GM21360 (cell line): ENCODE data around the gene APOA4.
"Not testable (repeated sequence)": the region's sequence is repeated elsewhere in the genome, so short reads cannot be mapped to it uniquely, and the experiment has no call there.

Experiments
- ATAC-seq: cut with Tn5 transposase; IDR thresholded peaks from one replicate; pipeline ENCODE4 v1.9.1; 2021; ENCODE audit warnings: mild to moderate bottlenecking, moderate library complexity; ENCODE audit not compliant: unreplicated experiment

The APOA4 gene

GRCh38 chr11:116849486-116849885 lies 26.4 kb upstream of the APOA4 start:
- no peak for ATAC-seq

DNA sequence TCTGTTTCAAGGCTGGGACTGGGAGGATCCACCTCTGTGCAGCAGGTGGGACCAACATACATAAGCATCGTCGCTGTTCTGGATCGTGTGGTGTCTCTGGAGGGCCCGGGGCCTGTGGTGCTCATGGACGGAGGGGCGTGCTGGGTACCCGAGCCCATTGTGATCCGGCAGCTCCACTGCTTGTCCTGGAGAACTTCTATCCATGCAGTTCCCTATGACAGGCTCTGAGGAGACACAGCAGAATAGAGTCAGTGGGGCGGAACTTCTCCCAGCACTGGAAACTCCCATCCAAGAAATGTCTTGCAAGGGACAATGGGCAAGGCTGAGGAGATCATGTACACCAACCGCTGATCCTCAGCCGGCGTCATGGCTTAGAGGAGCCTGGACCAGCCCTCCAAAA lies 26.0 kb upstream of the APOA4 start:
- ATAC-seq = no peak

GRCh38 chr11:116847612-116848011 lies 24.5 kb upstream of the APOA4 start:
- no peak for ATAC-seq

- no peak for ATAC-seq
Measured at GRCh38 chr11:116844722-116845121, 21.6 kb upstream of the APOA4 start.

- ATAC-seq = no peak
Measured at GRCh38 chr11:116843661-116844060, 20.6 kb upstream of the APOA4 start.

- ATAC-seq = no peak
Measured at GRCh38 chr11:116842909-116843308, 19.8 kb upstream of the APOA4 start.

DNA sequence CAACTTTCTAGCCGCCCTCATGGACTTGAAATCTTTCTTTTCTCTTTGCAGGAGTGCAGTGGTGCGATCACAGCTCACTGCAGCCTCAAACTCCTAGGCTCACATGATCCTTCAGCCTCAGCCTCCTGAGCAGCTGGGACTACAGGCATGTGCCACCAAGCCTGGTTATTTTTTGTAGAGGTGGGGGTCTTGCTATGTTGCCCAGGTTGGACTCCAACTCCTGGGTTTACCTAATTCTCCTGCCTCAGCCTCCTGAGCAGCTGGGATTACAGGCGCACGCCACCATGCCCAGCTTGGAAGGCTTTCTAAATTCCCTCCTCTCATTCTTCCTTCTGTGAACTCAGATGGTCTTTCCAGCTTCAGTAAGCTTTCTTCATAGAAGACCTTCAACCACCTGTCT lies 19.0 kb upstream of the APOA4 start:
- ATAC-seq = no peak

DNA sequence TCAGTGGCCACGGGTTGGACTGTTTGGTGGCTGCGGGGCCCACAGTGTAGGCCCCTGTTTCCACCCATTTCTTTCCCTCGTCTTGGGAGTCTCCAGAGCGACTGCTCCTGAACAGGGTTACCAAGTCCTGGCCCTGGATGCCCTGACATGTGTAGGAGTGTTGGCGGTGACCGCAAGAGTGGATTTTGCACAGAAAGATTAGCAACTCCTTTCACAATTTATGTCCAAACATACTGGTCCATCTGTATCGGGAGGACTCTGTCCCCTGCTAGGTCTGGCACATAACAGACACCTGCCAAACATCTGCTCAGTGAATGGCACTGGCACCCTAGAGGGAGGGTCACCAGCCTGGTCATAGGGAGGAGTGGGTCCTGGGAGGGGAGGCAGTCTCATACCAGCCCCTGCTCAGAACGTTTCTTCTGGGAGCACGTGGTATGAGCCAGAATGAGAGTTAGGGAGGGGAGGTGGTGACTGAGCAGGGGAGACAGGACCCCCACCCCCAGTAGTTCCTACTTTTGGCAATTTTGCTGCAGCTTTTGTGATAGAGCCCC lies 17.7 kb upstream of the APOA4 start:
- ATAC-seq = no peak

DNA sequence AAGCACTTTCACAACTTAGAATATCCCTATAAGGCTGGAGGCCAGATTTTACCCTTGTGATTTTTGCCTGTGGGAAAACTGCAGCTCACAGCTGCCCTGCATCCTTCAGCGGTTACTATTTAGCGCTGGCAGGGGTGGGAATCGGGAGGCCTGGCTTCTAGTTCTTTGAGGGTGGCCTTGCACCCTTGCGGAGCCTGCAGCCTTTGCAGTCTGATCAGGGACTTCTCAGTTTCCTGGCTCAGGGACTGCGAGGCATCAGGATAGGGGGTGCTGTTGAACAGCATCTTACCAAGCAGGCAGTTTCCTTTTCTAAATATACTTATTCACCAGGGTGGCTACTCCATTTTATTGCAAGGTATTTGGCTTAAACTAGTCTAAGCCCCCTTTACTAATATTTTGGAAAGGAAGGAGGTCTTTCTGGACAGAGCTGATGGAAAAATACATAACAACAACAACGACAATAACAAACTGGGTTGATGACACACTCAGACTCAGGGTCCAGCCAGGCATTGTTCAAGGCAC lies 17.2 kb upstream of the APOA4 start:
- no peak for ATAC-seq

- ATAC-seq = no peak
Measured at GRCh38 chr11:116838321-116839084, 15.4 kb upstream of the APOA4 start.

DNA sequence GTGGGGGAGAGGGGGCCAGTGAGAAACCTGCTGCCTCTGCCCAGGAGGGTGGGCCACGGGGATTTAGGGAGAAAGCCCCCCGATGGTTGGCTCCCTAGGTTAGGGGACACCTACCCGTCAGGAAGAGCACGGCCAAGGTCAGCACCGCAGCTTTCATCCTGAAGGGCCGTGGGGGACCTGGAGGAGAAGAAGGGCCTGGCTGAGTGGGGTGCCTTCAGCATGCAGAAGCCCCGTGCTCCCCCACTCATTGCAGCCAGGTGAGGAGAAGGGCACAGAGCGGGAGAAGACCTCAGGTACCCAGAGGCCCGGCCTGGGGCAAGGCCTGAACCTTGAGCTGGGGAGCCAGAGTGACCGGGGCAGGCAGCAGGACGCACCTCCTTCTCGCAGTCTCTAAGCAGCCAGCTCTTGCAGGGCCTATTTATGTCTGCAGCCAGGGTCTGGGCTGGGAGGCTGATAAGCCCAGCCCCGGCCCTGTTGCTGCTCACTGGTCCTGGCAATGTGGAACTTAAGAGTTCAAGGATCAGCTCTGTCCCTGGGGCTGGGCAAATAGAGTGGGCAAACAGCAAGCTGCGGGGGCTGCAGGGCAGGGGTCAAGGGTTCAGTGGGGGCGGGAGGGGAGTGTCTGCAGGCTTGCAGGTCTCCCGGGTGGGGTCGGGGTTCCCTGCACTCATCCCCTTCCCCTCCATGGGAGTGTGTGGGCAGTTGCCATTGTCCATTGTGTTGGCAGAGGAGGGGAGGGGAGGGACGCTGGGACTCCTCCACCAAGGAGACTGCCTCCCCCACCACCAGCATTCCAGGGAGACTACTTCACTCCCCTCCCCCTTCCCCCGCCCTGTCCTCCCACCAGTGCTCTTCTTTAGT lies 14.4 kb upstream of the APOA4 start, which contains the start of gene APOA1:
TSS of gene APOA1 (minus strand) at position 392 of the 861 bp plus-strand sequence. CDS start at position 157, 235 bp downstream.
- ATAC-seq = no peak

DNA sequence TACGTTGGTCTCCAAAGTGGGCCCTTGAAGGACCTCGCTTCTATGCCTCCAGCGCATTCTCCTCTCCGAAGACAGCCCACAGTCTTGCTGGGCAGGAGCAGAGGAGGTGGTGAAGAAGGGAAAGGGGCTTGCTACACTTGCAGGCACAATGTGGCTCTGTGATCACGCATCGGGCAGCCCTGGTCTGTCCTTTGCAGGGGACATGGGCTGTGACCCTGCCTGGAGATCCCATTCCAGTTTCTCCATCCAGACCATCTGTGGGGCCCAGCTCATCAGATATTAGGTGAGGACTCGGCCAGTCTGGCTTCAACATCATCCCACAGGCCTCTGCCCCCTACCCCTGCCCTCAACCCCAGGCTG lies 13.5 kb upstream of the APOA4 start:
- no peak for ATAC-seq

DNA sequence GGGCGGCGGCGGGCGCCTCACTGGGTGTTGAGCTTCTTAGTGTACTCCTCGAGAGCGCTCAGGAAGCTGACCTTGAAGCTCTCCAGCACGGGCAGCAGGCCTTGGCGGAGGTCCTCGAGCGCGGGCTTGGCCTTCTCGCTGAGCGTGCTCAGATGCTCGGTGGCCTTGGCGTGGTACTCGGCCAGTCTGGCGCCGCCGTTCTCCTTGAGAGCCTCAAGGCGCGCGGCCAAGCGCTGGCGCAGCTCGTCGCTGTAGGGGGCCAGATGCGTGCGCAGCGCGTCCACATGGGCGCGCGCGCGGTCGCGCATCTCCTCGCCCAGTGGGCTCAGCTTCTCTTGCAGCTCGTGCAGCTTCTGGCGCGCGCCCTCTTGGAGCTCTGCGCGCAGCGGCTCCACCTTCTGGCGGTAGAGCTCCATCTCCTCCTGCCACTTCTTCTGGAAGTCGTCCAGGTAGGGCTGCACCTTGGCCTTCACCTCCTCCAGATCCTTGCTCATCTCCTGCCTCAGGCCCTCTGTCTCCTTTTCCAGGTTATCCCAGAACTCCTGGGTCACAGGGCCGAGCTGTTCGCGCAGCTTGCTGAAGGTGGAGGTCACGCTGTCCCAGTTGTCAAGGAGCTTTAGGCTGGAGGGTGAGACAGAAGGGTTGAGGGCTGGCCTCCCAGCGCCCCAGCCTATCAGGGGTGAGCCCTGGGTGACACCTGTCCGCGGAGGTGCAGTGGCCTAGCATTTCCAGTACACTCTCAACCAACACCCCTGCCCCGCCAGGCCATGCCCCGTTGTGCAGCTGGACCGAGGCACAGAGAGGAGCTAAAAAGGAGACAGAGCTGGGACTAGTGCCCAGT lies 12.9 kb upstream of the APOA4 start:
- ATAC-seq = peak; percentile 79

DNA sequence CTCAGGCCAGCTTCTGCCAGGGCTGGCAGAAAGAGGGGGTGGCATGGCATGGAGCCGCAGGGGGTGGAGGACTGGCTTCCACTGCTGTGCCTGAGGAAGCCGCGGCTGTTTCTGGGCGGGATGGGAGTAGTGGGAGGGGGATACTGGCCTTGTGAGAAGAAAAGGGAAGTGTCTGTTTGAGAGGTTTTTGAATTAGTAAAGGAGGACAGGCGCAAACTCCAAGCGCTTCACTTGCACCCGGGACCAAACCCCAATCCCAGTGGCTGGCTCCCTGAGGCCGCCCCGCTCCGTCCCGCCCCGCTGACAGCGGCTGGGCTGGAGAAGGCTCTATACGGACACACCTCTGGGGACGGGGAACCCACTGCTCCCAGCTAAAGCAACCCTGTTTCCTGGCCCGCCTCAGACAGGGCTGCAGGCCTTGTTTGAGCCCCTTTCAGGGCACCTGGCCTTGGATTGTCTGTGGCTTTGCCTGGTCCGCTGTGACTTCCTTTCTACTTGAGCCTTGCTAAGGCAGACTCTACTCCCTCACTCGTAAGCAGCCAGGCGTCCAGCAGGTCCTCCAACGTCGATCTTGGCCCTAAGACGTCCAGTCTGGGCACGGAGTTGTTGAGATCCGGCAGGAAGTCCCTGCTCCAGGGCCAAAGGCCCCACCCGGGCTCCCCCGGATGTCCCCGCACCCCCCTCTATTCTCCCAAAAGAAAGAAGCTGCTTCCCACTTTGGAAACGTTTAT lies 12.1 kb upstream of the APOA4 start:
- peak; percentile 13 for ATAC-seq

GRCh38 chr11:116834535-116835041 lies 11.5 kb upstream of the APOA4 start:
- ATAC-seq = not testable (repeated sequence)

GRCh38 chr11:116833816-116834534 lies 10.9 kb upstream of the APOA4 start:
- ATAC-seq = no peak

- ATAC-seq = no peak
Measured at GRCh38 chr11:116833491-116833815, 10.3 kb upstream of the APOA4 start.

DNA sequence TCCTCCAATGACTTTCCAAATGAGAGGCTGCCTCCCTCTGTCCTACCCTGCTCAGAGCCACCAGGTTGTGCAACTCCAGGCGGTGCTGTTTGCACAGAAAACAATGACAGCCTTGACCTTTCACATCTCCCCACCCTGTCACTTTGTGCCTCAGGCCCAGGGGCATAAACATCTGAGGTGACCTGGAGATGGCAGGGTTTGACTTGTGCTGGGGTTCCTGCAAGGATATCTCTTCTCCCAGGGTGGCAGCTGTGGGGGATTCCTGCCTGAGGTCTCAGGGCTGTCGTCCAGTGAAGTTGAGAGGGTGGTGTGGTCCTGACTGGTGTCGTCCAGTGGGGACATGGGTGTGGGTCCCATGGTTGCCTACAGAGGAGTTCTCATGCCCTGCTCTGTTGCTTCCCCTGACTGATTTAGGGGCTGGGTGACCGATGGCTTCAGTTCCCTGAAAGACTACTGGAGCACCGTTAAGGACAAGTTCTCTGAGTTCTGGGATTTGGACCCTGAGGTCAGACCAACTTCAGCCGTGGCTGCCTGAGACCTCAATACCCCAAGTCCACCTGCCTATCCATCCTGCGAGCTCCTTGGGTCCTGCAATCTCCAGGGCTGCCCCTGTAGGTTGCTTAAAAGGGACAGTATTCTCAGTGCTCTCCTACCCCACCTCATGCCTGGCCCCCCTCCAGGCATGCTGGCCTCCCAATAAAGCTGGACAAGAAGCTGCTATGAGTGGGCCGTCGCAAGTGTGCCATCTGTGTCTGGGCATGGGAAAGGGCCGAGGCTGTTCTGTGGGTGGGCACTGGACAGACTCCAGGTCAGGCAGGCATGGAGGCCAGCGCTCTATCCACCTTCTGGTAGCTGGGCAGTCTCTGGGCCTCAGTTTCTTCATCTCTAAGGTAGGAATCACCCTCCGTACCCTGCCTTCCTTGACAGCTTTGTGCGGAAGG lies 9.5 kb upstream of the APOA4 start:
- no peak for ATAC-seq
